ENCODE measurements around the gene PPAN. TPM values are rescaled to one million over a fixed set of nuclear protein-coding genes. Genes with fewer than 3 reads are reported as not detected.
A peak's percentile ranks its signal among the peaks of the same experiment; 100 is the strongest.

Gene PPAN
- total RNA-seq, 1 experiment from 2014 or later: 101 TPM

GRCh38 chr19:10113592-10113963, 7.4 kb downstream of the PPAN start:
- H3K36me3 ChIP-seq (ENCODE audit: control insufficient read depth in 1 of 2, insufficient read depth in 2 of 2, low read length in 2 of 2): peaks cover 32 to 46% of the 10 kb centered on the region in 2 experiments; a peak in 3 of 4 replicates
- H3K9ac ChIP-seq (ENCODE audit: low read length): no peak overlapping the region
- POLR2A ChIA-PET: no interaction called here
- no peaks in the 10 kb centered on the region for H4K20me1 ChIP-seq (ENCODE audit: insufficient read depth)
- CTCF ChIA-PET: interaction anchor here (0.6 to 3.0 kb wide), 9 partner anchors 14 to 182 kb away, joined by 3 to 13 read pairs (median 4); partner anchors contain the start of gene MRPL4
- H2AFZ ChIP-seq (ENCODE audit: low read depth, low read length, poor library complexity, severe bottlenecking): no peak overlapping the region
- H3K79me2 ChIP-seq (ENCODE audit: insufficient read depth, low read length): peaks cover 39% of the 10 kb centered on the region
- peak overlapping the region; percentile 63; the same call in 1 of the 2 replicates for H3K27ac ChIP-seq (ENCODE audit: low read depth, low read length)
- ATAC-seq (peak; percentile 25), DNase-seq (ENCODE audit: low read depth, low spot score) (no peak)
- RAD21 ChIA-PET (ENCODE audit: low non-redundant PET in 1 of 2, low total read pairs in 2 of 2, uncharacterized antibody in 2 of 2, unreplicated experiment in 2 of 2): no interaction called here
- H3K4me3 ChIP-seq (replicated peaks in 1 of 2; ENCODE audit: low read depth in 1 of 2, low read length in 2 of 2): no peak overlapping the region
- no peak overlapping the region for H3K4me2 ChIP-seq (ENCODE audit: low read length)
- no peaks in the 10 kb centered on the region for H3K27me3 ChIP-seq (ENCODE audit: insufficient read depth, low read length)
- no peaks in the 10 kb centered on the region for H3K9me2 ChIP-seq (ENCODE audit: insufficient read depth)
- peaks cover 2 to 37% of the 10 kb centered on the region in 2 experiments; a peak in 3 of 4 replicates for H3K4me1 ChIP-seq (ENCODE audit: control insufficient read depth in 1 of 2, insufficient read depth in 2 of 2, low read length in 2 of 2)
- BruUV-seq (replicated peaks): no TSS peak
- intact Hi-C loops (cut with micrococcal nuclease): loop anchor here (1.0 to 2.0 kb wide), 2 partner anchors 179 to 183 kb away; no protein-coding TSS in a partner anchor
- no peaks in the 10 kb centered on the region for H3K9me3 ChIP-seq (ENCODE audit: control insufficient read depth in 1 of 2, insufficient read depth in 1 of 2, low read depth in 1 of 2, low read length in 2 of 2)
- TF ChIP-seq, protein P1, sequence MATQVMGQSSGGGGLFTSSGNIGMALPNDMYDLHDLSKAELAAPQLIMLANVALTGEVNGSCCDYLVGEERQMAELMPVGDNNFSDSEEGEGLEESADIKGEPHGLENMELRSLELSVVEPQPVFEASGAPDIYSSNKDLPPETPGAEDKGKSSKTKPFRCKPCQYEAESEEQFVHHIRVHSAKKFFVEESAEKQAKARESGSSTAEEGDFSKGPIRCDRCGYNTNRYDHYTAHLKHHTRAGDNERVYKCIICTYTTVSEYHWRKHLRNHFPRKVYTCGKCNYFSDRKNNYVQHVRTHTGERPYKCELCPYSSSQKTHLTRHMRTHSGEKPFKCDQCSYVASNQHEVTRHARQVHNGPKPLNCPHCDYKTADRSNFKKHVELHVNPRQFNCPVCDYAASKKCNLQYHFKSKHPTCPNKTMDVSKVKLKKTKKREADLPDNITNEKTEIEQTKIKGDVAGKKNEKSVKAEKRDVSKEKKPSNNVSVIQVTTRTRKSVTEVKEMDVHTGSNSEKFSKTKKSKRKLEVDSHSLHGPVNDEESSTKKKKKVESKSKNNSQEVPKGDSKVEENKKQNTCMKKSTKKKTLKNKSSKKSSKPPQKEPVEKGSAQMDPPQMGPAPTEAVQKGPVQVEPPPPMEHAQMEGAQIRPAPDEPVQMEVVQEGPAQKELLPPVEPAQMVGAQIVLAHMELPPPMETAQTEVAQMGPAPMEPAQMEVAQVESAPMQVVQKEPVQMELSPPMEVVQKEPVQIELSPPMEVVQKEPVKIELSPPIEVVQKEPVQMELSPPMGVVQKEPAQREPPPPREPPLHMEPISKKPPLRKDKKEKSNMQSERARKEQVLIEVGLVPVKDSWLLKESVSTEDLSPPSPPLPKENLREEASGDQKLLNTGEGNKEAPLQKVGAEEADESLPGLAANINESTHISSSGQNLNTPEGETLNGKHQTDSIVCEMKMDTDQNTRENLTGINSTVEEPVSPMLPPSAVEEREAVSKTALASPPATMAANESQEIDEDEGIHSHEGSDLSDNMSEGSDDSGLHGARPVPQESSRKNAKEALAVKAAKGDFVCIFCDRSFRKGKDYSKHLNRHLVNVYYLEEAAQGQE (IDR thresholded peaks at IDR 0.05; ENCODE audit: low read depth): no peak
- TF ChIP-seq ZBTB33 (IDR thresholded peaks at IDR 0.05; ENCODE audit: extremely low read depth, insufficient replicate concordance, low read length) (no peak), TCF7L2 (IDR thresholded peaks at IDR 0.05; ENCODE audit: borderline replicate concordance, extremely low read depth, insufficient read depth, insufficient read length) (no peak), MAX (IDR thresholded peaks at IDR 0.05) (no peak), EZH2phosphoT487 (IDR thresholded peaks at IDR 0.05; ENCODE audit: borderline replicate concordance) (no peak), POLR2A (IDR thresholded peaks at IDR 0.05; ENCODE audit: borderline replicate concordance, extremely low read depth, insufficient read depth, insufficient read length) (peak; percentile 28), ZNF274 (IDR thresholded peaks at IDR 0.05; ENCODE audit: low read depth, low read length) (no peak)
- TF ChIP-seq, protein P2, sequence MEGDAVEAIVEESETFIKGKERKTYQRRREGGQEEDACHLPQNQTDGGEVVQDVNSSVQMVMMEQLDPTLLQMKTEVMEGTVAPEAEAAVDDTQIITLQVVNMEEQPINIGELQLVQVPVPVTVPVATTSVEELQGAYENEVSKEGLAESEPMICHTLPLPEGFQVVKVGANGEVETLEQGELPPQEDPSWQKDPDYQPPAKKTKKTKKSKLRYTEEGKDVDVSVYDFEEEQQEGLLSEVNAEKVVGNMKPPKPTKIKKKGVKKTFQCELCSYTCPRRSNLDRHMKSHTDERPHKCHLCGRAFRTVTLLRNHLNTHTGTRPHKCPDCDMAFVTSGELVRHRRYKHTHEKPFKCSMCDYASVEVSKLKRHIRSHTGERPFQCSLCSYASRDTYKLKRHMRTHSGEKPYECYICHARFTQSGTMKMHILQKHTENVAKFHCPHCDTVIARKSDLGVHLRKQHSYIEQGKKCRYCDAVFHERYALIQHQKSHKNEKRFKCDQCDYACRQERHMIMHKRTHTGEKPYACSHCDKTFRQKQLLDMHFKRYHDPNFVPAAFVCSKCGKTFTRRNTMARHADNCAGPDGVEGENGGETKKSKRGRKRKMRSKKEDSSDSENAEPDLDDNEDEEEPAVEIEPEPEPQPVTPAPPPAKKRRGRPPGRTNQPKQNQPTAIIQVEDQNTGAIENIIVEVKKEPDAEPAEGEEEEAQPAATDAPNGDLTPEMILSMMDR (IDR thresholded peaks at IDR 0.05 in 2 of 3, conservative IDR thresholded peaks at IDR 0.05 in 1 of 3; ENCODE audit: borderline replicate concordance in 1 of 3, insufficient read depth in 1 of 3, low read depth in 2 of 3, low read length in 2 of 3): peak in 1 of 3 experiments; percentile 14; a peak in 1 of 6 replicates
